NCI-H2029 treated with DMSO at 0.1 percent for 48 hours (cell line): ENCODE data around the gene RXRA.

Experiments used
- DNase-seq: peaks from one replicate; lab custom pipeline; 2025; lab: John Stamatoyannopoulos, UW

RXRA gene

DNA sequence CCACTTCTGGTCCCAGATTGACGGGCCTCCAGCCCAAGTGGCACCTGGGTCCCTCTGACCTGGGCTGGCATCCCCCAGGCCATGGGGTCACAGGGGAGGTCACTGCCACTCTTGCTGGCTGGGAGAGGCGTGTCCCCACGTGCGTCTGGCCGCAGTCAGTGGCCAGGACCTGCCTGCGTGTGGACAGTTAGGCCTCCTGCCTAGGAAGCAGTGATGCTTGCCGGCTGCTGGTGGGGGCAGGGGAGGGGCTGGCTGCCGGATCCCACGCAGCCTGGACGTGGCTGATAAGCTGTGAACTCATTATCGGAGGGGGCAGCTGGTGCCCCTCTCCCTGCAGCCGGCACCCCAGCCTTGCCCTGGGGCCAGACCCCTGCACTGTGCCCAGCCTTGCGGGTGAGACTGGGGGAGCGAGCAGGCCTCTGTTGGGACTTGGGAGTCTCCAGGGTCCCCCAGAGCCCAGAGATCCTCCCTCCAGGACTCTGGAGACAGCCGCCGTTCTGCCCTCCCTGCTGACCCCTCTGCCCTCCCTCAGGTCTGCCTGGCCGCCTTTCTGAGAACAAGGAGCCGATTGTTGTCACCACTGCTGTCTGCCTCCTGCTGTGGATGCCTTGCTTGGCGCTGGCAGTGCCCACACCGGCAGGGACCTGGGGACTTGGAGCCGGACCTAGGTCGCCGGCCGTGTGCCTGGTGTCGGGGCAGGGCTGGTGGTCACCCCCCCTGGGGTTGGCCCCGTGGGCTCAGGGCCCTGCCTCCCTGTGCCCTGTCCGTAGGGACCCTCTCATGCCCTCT lies 12.3 kb downstream of the RXRA start:
- no peak for DNase-seq

DNA sequence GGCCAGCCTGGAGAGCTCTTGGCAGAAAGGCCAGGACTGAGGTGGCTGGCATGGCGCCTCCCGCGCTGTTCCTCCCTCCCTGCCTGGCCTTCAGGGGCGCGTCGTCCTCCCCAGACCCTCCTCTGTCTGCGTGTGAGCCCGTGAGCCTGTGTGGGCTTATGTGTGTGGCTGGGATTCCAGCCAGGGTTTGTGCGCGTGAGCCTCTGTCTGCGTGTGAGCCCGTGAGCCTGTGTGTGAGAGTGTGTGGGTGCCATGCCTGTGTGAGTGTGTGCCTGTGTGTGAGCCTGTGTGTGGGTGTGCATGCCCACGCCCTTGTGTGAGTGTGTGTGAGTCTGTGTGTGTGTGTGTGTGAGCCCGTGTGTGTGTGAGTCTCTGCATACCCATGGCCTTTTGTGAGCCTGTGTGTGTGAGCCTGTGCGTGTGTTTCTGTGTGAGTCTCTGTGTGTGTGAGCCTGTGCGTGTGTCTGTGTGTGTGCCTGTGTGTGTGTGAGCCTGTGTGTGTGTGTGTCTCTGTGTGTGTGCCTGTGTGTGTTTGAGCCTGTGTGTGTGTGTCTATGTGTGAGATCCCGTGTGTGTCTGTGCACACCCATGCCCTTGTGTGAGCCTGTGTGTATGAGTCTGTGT lies 13.0 kb downstream of the RXRA start:
- no peak for DNase-seq

DNA sequence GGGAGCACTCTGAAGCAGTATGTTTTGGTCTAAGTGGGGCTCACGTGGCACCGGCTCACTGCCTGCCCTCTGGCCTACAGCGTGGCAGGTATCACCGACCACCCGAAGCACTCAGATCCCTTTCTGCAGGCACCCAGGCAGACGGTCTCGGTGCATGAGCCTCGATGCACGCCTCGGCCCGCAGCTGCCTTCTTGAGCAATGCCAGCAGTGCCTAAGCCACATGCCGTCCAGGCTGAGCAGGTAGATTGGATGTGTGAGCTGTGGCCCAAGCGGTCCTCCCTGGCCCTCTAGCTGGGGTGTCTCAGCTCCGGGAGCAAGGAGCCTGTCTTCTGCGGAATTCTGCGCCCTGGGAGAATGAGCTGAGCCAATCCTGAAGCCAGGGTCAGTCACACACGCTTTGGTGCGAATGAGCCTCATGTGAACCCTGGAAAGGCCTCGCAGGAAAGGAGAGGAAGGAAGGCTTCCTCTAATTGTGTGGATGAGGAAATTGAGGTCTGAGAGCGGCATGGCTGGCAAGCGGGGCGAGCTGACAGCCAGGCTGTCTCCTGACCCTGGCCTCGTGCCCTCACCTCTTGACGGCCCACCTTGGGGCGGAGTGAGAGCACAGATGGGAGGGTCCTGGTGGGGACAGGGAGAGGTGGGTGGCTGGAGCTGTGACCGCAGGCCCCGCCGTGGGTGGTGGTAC lies 14.4 kb downstream of the RXRA start:
- no peak for DNase-seq

DNA sequence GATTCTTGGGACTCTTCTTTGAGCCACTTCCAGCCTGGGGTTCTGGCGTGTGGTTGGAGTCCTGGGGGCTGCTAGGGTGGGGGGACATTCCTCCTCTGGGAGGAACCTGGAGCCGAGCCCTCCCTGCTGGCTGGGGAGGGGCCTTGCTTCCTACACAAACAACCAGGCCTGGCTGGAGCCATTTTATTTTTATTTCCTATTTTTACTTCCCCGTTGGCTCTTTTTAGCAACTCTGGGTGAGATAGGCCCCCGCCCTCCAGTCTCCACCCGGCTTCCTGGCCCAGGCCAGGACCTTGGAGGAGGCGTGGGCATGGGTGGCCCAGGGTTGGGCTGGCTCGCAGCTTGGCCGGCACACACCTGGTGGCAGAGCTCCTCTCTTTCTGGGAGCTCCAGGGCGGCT lies 15.1 kb downstream of the RXRA start:
- DNase-seq, result no peak

DNA sequence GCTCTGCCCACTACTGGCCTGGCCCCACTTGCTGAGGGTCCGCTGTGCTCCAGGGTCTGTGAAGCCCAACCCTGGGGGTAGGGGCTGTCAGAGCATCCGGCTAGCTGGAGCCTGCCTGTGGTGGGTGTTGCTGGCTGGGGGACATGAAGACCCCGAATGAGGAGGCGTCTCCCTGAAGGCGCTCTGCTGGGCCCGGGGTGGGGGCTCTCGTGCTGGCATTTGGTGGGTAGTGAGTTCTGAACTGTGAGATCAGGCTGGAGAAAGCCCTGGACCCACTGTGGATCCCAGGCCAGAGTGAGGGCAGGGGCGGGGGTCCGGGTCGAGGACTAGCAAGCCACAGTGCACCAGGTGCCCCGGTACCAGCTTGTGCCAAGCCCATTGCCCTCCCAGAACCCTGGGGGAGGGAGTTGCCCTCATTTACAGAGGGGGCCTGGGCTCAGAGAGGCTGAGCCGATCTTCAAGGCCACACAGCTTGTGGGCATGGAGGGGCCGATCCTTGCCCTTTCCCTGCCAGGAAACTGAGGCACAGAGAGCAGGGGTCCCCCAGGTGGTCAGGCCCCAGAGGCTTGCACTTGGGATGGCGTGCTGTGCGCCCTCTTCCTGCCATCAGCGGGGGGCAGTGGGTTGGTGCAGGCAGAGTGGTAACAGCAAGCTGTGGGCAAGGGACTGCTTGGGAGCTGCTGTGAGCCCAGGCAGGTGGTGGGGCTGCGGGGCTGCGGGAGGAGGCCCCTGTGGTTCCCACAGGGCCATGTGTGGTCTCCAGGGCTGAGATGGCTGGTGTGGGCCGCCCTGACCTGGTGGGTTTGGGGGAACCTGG lies 15.9 kb downstream of the RXRA start:
- no peak for DNase-seq

DNA sequence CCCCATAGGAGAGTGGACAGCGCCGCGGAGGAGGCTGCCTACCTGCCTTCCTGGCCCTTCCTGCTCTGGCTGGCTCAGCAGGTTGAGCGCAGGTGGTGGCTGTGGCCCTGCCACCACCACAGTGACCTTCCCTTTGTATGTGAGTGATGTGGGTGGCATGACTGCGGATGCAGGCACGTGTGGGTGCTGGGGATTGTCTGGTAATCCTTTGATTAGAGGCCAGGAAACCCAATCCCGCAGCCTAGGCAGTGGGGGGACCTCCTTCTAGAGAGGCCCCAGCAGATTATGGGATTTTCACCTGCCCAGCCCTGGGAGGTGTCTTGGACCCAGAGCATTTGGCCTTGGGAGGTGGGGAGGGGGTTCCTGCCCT lies 16.5 kb downstream of the RXRA start:
- DNase-seq, result no peak

DNA sequence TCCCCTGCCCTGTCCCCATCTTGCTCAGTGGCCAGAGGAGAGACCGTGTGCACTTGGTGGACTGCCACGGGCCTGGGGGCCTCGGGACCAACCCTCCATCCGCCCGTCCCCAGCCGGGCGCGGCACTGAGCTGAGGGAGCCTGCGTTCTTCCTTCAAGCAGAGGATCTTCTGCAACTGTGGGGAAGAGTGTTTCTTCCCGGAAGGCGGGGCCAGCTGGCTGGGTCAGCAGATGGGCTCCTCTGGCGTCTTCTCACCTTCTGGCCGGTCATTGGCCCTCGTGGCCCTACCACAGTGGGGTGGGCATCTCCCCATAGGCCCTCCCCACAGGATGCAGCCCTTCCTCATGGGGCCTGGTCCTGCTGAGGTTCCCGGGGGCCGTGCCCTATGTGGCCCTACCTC lies 17.4 kb downstream of the RXRA start:
- no peak for DNase-seq

DNA sequence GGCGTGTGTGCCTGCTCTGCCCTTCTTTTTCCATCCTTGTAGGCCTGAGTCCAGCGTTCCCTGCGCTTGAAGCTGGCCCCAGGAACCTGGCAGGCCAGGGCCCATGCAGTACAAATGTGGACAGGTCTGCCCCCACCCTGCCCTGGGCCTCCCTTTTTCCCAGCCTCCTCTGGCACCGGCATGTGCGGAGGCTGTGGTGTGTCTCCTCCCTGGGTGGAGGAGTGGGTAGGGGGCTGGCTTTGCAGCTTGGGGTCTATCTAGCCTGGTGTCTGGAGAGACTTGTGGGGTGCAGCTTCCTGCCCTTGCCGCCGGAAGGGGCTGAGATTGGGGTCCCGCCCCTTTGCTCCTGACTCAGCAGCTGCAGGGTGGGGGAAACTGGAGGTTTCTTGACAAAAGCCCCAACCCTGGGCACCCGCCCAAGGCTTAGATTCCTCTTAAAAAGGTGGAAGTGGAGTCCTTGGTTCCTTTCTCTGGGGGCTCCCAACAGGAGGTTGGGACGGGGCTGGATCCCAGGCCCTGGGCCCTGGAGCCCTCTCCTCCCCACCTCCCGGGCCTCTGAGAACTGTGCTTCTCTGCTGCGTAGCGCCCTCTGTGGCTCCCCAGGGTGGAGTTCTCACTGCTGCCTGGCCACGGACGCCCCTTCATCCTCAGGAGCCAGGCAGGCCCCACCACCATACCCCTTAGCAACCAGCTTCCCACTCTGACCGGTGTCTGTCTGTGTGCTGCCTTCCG lies 18.0 kb downstream of the RXRA start:
- DNase-seq, result no peak

DNA sequence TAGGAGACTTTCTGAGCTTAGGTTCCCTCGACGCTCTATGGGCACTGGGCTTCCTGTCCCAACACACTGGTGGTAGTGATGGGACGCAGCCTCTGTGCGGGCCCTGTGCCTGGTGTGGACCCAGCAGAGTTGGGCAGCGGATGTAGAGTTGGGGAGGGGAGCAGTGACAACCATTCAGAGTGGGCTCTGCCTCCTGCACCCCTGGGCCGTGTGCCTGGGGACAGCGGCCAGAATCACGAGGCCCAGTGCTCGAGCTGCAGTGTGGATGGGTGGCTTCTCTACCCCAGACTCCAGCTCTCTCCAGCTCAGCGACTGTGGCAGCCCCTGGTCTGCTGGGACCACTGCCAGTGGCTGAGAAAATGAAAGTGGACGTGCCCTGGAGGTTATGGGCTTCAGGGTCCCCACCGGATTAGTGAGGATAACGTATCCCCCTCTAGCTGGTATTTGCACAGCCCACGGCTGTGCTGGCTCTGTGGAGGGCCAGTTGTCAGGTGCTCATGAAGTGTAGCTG lies 18.6 kb downstream of the RXRA start:
- DNase-seq, result no peak

DNA sequence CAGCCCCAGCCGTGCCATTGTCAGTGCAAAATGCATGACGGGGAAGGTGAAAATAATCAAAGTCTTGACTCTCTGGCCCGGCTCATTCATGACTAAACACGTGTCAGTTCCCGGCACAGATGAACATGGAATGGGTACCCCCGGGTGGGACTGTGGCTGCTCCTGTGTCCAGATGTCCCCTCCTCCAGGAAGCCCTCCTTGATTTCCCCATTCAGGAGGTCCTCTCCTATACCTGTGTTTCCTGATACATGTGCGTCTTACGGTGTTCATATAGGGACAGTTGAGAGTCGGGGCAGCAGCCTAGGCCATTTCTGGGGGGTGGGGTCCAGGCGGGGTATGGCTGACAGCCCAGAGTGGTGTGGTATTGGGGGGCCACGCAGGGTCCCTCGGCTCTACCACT lies 19.5 kb downstream of the RXRA start:
- DNase-seq, result no peak

DNA sequence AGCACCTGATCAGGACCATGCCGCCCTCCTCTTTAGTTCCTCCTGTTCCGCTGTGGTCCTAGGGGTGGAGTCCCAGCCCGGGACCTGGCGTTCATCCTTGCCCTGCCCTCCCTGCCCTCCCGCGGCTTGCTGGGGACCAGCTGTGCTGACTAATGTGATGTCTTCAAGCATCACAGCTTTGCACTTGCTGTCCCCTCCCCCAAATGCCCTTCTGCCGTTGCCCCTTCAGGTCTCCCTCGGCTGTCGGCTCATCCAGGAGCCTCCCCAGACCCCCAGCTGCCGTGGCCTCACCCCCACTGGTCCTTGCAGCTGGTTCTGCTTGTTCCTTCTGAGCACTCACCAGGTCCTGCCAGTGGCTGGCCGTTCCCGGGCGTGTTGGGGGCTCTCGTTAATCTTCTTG lies 19.9 kb downstream of the RXRA start:
- no peak for DNase-seq

DNA sequence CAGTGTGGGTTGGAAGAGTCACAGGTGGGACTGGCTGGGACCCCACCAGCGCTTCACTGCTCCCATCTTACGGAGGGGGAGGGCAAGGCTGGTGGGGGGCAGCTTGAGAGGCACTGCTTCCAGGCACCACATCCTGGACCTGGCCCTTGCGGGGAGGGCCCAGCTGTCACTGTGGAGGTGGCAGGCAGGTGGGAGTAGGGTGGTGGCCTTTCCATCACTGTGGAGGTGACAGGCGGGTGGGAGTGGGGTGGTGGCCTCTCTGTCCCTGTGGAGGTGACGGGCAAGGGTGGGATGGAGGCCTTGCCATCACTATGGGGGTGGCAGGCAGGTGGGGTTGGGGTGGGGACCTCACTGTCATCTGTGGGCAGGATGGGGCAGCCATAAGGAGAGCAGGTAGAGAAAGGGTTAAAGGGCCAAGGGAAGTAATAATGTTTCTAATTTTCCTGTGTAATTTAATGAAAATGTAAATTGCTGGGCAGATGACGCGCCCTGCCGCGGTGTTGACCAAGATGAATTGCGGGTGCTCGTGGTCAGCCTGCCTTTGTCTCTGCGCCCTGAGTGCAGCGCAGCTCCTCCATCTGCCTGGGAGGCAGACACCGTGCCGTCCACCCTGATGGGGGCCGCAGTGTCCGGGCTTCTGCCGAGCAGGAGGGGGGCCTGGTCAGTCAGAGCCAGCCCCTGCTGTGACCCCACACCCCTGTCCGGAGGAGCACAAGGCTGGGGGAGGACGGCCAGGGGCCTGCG lies 20.8 kb downstream of the RXRA start:
- no peak for DNase-seq

DNA sequence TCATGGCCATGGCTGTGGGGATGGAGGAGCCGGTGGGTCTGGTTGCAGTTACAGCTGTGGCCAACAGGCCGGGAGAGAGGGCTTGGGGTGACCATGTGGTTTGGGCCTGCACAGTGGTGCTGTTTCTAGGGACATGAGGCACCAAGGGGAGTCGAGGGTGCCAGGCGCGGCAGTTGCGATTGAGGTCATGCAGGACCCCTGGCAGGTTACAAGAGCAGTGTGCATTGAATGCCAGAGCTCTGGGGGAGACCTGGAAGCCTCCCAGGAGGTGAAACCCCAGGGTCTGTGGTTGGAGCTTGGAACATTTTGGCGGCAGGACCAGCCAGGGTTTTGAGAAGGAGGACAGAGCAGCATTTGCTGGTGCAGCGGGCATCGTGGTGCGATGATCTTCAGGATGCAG lies 21.7 kb downstream of the RXRA start:
- no peak for DNase-seq

DNA sequence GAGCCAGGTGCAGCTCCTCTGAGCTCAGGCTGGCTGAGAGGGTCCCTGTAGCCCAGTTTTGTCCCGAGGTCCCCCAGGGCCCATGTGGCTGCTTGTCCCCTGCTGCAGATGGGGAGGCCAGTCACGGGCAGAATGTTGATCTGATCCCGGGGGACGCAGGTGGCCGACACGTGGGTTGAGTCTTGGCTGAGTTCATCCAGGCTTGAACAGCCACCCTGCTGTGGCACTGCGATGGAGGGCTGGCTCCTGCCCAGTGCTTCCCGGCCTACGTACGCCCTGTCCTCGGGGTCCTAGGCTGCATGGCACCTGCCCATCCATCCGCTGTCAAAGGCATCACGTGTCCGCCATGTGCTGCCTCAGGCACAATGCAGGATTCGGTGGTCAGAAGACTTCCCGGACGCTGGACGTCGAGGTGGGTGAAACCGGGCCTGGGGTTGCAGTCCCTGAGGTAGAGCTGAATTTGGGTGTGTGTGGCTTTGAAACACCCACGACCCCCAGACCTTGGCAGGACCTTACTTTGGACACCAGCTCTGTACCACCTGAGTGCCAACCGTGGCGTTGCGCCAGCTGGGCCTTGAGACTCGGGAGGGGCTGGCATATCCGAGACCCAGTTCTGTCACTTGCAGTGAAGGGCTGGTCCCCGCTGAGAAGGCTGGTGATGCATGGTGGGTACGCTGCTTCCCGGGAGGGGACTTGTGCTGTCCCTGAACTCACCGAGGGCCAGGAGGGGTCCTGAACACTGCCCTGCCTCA lies 22.3 kb downstream of the RXRA start:
- no peak for DNase-seq

DNA sequence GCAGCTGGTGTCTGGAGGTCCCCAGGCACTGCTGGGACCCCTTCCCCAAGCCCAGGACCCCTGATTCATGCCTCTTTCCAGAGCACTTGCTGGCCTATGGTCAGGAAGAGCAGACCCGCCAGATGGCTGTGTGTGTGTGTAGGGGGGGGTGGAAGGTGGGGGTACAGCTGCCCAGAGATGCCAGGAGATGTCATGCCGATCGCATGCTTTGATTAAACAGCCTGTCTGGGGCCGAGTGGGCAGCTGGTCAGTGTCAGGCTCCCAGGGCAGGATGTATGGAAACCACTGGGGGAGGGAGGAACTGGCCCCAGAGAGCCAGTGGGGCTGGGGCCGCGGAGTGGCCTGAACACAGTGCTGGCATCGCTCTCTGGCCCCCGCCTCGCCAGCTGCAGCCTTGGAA lies 23.7 kb downstream of the RXRA start:
- no peak for DNase-seq

DNA sequence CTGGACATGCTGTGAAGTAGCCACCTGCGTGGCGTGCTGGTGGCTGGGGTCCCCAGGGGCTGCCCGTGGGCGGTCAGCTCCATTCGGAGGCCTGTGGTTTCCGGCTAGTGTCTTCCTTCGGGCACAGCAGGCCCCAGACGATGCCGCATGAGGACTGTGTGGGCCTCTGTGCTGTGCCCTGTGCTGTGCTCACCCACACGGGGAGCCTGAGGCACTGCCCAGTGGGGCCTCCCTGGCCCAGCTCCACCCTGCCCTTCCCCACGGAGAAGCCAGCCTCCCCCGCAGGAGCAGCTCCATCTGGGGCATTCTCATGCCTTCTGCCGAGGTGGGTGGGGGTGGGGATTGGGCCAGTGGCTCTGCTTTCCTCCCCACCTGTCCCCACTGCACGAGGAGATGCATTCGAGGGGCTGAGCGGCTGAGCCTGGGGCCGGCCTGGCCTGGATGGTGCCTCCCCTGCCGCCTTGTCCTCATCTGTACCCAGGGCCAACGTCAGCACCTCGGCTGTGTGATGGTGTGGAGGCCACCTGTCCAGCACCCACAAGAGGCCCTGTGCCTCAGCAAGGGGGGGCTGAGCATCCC lies 24.2 kb downstream of the RXRA start:
- no peak for DNase-seq

DNA sequence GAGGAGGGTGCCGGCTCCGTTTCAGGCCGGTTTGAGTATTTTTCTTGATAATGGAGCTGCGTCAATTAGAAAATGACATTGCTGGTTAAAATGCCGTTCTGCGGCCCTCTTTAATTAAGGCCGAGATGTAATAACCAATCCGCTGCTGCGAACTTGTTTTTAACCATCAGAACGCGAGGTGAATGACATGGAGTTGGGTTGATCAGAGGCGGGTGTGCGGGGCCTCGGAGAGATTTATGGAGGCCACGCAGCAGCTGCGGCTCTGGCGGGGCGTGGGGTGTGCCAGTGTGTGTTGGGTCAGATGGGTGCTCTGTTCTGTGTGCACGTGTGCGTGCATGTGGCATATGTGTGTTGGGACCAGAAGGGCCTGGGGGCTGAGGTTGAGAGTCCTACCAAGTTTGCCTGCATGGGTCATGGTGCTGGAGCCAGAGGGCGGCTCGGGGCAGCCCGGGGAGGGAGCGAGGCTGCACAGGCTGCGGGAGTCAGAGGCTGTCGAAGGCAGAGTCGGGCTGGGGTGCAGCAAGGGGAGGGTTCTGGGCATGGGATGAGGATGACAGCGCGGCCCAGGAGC lies 25.4 kb downstream of the RXRA start:
- DNase-seq, result no peak

DNA sequence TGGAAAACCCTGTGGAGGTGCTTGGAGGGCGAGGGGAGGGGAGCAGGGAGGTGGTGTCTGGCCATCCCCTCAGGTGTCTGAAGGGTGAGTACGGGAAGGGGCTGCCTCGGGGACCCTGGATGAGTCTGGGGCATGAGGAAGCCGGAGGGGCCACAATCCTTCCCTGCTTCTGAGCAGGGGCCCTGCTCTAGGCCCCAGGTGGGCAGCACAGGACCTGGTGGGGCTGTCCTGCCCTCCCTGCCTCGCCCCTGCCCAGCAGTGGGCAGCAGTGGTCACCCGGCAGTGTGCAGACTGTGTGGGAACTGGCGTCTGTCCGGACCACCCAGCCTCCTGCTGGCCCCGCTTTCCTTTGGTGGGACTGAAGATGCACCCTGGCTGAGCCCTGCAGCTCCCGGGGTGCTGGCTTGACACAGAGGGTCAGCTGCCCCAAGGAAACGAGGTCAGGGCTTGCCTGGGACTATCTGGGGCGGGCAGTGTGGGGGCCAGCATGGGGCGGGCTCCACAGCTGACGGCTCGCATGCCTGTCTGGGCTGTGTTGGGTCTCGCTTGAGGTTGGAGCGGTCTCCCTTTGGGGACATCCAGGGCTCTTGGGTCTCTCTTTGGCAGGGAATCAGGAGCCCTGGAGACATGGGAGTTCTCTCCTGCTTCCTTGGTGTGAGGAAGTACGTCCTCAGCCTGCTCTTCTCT lies 26.1 kb downstream of the RXRA start:
- no peak for DNase-seq

DNA sequence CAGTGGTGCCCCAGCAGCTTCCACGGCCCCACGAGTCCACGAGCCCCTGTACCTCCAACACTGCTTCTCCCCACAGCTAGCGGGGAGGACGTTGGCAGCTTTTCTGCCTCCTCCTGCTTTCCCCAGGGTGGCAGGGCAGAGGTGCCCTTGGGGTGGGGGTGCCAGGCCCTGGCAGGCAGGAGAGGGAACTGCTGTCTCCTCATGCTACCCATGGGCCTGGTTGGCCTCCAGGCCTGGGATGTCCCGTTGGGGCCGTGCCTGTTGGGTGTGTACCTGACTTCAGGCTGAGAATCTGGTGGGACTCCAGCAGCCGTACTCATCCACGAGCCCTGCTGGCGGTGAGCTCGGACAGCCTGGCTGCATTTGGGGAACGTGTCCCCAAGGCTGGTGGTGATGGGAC lies 27.3 kb downstream of the RXRA start:
- no peak for DNase-seq
